ENCODE results near the gene SOWAHB.
"Not testable (repeated sequence)": the region's sequence is repeated elsewhere in the genome, so short reads cannot be mapped to it uniquely, and the experiment has no call there.

The SOWAHB gene

GRCh38 chr4:76892001-76892400 lies 5.9 kb downstream of the SOWAHB start:
- no peaks in the 10 kb centered on the region for H3K9me3 ChIP-seq (ENCODE audit: low read length)
- peaks cover 21% of the 10 kb centered on the region in 2 donors for H3K27me3 ChIP-seq (ENCODE audit: control insufficient read depth in 1 of 2, insufficient read depth in 2 of 2, low read length in 2 of 2)
- H3K4me3 ChIP-seq (ENCODE audit: low read depth in 1 of 2, low read length in 2 of 2), result no peak overlapping the region
- no peak overlapping the region for H3K27ac ChIP-seq (ENCODE audit: low read depth, low read length)
- H3K36me3 ChIP-seq (ENCODE audit: insufficient read depth, low read length), result no peaks in the 10 kb centered on the region
- no peaks in the 10 kb centered on the region for H3K4me1 ChIP-seq (ENCODE audit: insufficient read depth, low read length)
- no peak overlapping the region for H3K9ac ChIP-seq (ENCODE audit: low read length)

DNA sequence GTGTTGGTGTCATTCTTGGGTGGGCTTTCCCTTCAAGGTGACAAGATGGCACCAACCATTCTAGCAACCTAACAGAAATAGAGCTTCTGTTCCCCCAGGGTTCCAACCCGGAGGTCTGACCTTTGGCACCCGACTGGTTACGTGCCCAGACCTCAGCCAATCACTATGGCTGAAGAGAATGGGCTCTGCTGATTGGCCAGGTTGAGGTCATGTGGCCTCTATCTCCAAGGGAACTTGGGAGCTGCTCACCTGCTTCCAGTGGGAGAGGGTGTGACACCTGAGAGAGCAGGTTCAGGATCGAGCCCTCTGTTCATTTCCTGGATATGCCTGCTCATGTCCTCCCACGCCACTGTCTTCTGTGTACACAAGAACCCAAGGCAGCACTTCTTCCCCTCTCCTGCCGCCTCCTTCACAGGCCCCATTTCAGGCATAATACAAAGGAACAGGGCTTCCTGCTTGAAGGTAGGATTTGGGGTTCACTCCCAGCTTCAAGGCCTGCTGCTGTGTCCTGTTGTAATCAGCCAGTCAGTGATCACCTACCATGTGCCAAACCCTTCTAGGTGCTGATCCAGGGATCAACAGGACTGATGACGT lies 11.0 kb downstream of the SOWAHB start:
- Histone ChIP-seq H3K4me1 (ENCODE audit: insufficient read depth, low read length) (no peaks in the 10 kb centered on the region), H3K27ac (ENCODE audit: low read depth, low read length) (no peak overlapping the region), H3K27me3 (ENCODE audit: control insufficient read depth in 1 of 2, insufficient read depth in 2 of 2, low read length in 2 of 2) (no peaks in the 10 kb centered on the region), H3K9ac (ENCODE audit: low read length) (no peak overlapping the region), H3K9me3 (ENCODE audit: low read length) (no peaks in the 10 kb centered on the region), H3K4me3 (ENCODE audit: low read depth in 1 of 2, low read length in 2 of 2) (no peak overlapping the region), H3K36me3 (ENCODE audit: insufficient read depth, low read length) (no peaks in the 10 kb centered on the region)

GRCh38 chr4:76886214-76886613 lies 11.7 kb downstream of the SOWAHB start:
- Histone ChIP-seq H3K4me1 (ENCODE audit: insufficient read depth, low read length) (no peaks in the 10 kb centered on the region), H3K27me3 (ENCODE audit: control insufficient read depth in 1 of 2, insufficient read depth in 2 of 2, low read length in 2 of 2) (no peaks in the 10 kb centered on the region), H3K9me3 (ENCODE audit: low read length) (no peaks in the 10 kb centered on the region), H3K4me3 (ENCODE audit: low read depth in 1 of 2, low read length in 2 of 2) (no peak overlapping the region), H3K36me3 (ENCODE audit: insufficient read depth, low read length) (no peaks in the 10 kb centered on the region), H3K9ac (ENCODE audit: low read length) (no peak overlapping the region), H3K27ac (ENCODE audit: low read depth, low read length) (no peak overlapping the region)

DNA sequence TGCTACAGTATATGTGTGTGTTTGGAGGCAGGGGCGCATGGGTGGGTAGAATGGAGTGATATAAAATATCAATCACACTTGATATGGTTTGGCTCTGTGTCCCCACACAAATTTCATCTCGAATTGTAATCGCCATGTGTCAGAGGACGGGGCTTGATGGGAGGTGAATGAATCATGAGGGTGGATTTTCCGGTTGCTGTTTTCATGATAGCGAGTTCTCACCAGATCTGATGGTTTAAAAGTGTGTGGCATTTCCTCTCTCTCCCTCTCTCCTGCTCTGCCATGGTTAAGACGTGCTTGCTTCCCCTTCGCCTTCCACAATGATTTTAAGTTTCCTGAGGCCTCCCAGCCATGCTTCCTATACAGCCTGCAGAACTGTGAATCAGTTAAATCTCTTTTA lies 14.8 kb downstream of the SOWAHB start:
- no peaks in the 10 kb centered on the region for H3K9me3 ChIP-seq (ENCODE audit: low read length)
- no peak overlapping the region for H3K4me3 ChIP-seq (ENCODE audit: low read depth in 1 of 2, low read length in 2 of 2)
- no peaks in the 10 kb centered on the region for H3K4me1 ChIP-seq (ENCODE audit: insufficient read depth, low read length)
- H3K27me3 ChIP-seq (ENCODE audit: control insufficient read depth in 1 of 2, insufficient read depth in 2 of 2, low read length in 2 of 2), result no peaks in the 10 kb centered on the region
- no peaks in the 10 kb centered on the region for H3K36me3 ChIP-seq (ENCODE audit: insufficient read depth, low read length)
- no peak overlapping the region for H3K9ac ChIP-seq (ENCODE audit: low read length)
- H3K27ac ChIP-seq (ENCODE audit: low read depth, low read length), result no peak overlapping the region

- H3K27me3 ChIP-seq (ENCODE audit: control insufficient read depth in 1 of 2, insufficient read depth in 2 of 2, low read length in 2 of 2), result no peaks in the 10 kb centered on the region
- H3K9me3 ChIP-seq (ENCODE audit: low read length), result no peaks in the 10 kb centered on the region
- no peak overlapping the region for H3K27ac ChIP-seq (ENCODE audit: low read depth, low read length)
- no peak overlapping the region for H3K9ac ChIP-seq (ENCODE audit: low read length)
- H3K4me1 ChIP-seq (ENCODE audit: insufficient read depth, low read length), result no peaks in the 10 kb centered on the region
- no peaks in the 10 kb centered on the region for H3K36me3 ChIP-seq (ENCODE audit: insufficient read depth, low read length)
- no peak overlapping the region for H3K4me3 ChIP-seq (ENCODE audit: low read depth in 1 of 2, low read length in 2 of 2)
Measured at GRCh38 chr4:76882630-76883029, 15.3 kb downstream of the SOWAHB start.

DNA sequence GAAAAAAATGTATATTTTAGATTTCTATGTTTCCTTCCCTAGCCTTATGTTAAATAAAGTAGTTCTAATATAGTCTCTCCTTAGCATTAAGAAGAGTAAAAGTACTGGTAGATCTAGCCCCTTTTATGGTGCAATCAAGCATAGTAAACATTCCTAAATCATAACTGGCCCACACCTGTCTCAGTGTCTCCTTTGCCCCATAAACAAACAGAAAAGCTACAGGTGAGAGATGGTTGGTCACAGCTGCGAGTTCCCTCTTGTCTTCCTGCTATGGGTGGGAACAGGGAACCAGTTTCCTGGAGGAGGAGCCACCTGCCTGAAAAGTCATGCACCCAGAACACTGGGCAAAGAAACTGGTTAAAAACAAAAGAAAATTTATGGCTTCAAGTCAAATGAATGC lies 16.6 kb downstream of the SOWAHB start:
- Histone ChIP-seq H3K36me3 (ENCODE audit: insufficient read depth, low read length) (no peaks in the 10 kb centered on the region), H3K4me3 (ENCODE audit: low read depth in 1 of 2, low read length in 2 of 2) (no peak overlapping the region), H3K27ac (ENCODE audit: low read depth, low read length) (no peak overlapping the region), H3K27me3 (ENCODE audit: control insufficient read depth in 1 of 2, insufficient read depth in 2 of 2, low read length in 2 of 2) (no peaks in the 10 kb centered on the region), H3K9ac (ENCODE audit: low read length) (no peak overlapping the region), H3K4me1 (ENCODE audit: insufficient read depth, low read length) (no peaks in the 10 kb centered on the region), H3K9me3 (ENCODE audit: low read length) (no peaks in the 10 kb centered on the region)

DNA sequence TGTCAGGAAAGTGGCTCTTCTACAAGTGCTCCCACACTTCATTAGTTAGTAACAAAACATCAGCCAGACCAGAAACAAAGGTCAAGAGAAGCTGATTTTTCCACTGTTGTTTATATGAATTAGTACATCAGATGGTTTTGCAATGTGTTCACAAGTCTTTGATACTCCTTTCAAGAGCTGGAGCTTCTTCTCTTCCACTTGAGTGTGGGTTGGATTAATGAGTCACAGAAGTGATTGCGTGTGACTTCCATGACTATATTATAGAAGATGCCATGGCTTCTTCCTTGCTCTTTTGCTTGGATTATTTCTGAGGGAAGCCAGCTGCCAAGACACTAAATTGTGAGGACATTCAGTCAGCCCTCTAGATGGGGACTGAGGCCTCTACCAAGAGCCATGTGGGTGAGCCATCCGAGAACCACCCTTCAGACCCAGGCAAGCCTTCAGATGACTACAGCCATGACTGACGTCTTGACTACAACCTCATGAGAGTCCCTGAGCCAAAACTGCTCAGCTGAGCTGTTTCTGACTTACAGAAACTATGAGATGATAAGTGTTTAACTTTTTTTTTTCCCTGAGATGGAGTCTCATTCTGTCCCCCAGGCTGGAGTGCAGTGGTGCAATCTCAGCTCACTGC lies 18.1 kb downstream of the SOWAHB start:
- Histone ChIP-seq H3K9me3 (ENCODE audit: low read length) (no peaks in the 10 kb centered on the region), H3K4me3 (ENCODE audit: low read depth in 1 of 2, low read length in 2 of 2) (no peak overlapping the region), H3K27ac (ENCODE audit: low read depth, low read length) (no peak overlapping the region), H3K27me3 (ENCODE audit: control insufficient read depth in 1 of 2, insufficient read depth in 2 of 2, low read length in 2 of 2) (no peaks in the 10 kb centered on the region), H3K4me1 (ENCODE audit: insufficient read depth, low read length) (no peaks in the 10 kb centered on the region), H3K9ac (ENCODE audit: low read length) (no peak overlapping the region), H3K36me3 (ENCODE audit: insufficient read depth, low read length) (no peaks in the 10 kb centered on the region)

DNA sequence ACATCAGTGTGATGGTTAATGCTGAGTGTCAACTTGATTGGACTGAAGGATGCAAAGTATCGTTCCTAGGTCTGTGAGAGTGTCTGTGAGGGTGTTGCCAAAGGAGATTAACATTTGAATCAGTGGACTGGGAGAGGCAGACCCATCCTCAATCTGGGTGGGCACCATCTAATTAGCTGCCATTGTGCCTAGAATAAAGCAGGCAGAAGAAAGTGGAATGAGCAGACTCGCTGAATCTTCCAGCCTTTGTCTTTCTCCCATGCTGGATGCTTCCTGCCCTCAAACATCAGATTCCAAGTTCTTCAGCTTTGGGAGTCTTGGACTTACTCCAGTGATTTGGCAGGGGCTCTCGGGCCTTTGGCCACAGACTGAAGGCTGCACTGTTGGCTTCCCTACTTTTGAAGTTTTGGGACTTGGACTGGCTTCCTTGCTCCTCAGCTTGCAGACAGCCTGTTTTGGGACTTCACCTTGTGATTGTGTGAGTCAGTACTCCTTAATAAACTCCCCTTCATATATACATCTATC lies 19.2 kb downstream of the SOWAHB start:
- H3K27ac ChIP-seq (ENCODE audit: low read depth, low read length); H3K36me3 ChIP-seq (ENCODE audit: insufficient read depth, low read length); H3K9ac ChIP-seq (ENCODE audit: low read length); H3K9me3 ChIP-seq (ENCODE audit: low read length); H3K27me3 ChIP-seq (ENCODE audit: control insufficient read depth in 1 of 2, insufficient read depth in 2 of 2, low read length in 2 of 2); H3K4me1 ChIP-seq (ENCODE audit: insufficient read depth, low read length); H3K4me3 ChIP-seq (ENCODE audit: low read depth in 1 of 2, low read length in 2 of 2): not testable (repeated sequence)

- Histone ChIP-seq H3K36me3 (ENCODE audit: insufficient read depth, low read length) (no peaks in the 10 kb centered on the region), H3K27me3 (ENCODE audit: control insufficient read depth in 1 of 2, insufficient read depth in 2 of 2, low read length in 2 of 2) (no peaks in the 10 kb centered on the region), H3K9me3 (ENCODE audit: low read length) (no peaks in the 10 kb centered on the region), H3K4me1 (ENCODE audit: insufficient read depth, low read length) (no peaks in the 10 kb centered on the region), H3K4me3 (ENCODE audit: low read depth in 1 of 2, low read length in 2 of 2) (no peak overlapping the region), H3K27ac (ENCODE audit: low read depth, low read length) (no peak overlapping the region), H3K9ac (ENCODE audit: low read length) (no peak overlapping the region)
Measured at GRCh38 chr4:76874176-76874575, 23.8 kb downstream of the SOWAHB start.

- Histone ChIP-seq H3K4me3 (ENCODE audit: low read depth in 1 of 2, low read length in 2 of 2) (no peak overlapping the region), H3K27me3 (ENCODE audit: control insufficient read depth in 1 of 2, insufficient read depth in 2 of 2, low read length in 2 of 2) (no peaks in the 10 kb centered on the region)
Measured at GRCh38 chr4:76873495-76873894, 24.4 kb downstream of the SOWAHB start.

DNA sequence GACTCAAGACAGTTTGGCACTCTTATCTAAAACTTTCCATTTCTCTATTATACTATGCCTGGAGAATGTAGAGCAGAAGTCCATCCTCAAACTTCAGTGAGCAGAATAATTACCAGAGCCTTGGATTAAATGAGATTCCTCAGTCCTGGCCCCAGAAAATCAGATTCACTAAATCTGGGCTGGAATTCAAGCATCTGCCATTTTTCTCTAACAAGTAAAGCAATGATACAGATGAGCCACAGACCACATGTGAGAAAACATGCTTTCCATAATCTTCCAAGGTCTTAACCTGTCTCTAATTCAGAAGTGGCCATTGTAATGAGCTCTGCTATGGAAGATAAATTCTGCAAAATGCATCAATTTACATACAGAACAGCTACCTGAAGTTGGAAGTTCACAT lies 25.4 kb downstream of the SOWAHB start:
- H3K4me3 ChIP-seq (ENCODE audit: low read depth in 1 of 2, low read length in 2 of 2), result no peak overlapping the region
- no peaks in the 10 kb centered on the region for H3K9me3 ChIP-seq (ENCODE audit: low read length)
- H3K27me3 ChIP-seq (ENCODE audit: control insufficient read depth in 1 of 2, insufficient read depth in 2 of 2, low read length in 2 of 2), result no peaks in the 10 kb centered on the region
- no peak overlapping the region for H3K27ac ChIP-seq (ENCODE audit: low read depth, low read length)
- H3K9ac ChIP-seq (ENCODE audit: low read length), result no peak overlapping the region
- no peaks in the 10 kb centered on the region for H3K4me1 ChIP-seq (ENCODE audit: insufficient read depth, low read length)
- no peaks in the 10 kb centered on the region for H3K36me3 ChIP-seq (ENCODE audit: insufficient read depth, low read length)

More at GRCh38 chr4:76873495-76873894, 24.4 kb downstream of the SOWAHB start:
- no peaks in the 10 kb centered on the region for H3K9me3 ChIP-seq (ENCODE audit: low read length)
- no peaks in the 10 kb centered on the region for H3K4me1 ChIP-seq (ENCODE audit: insufficient read depth, low read length)
- H3K27ac ChIP-seq (ENCODE audit: low read depth, low read length), result no peak overlapping the region
- H3K36me3 ChIP-seq (ENCODE audit: insufficient read depth, low read length), result no peaks in the 10 kb centered on the region
- H3K9ac ChIP-seq (ENCODE audit: low read length), result no peak overlapping the region

- H3K9ac ChIP-seq (ENCODE audit: low read length); H3K36me3 ChIP-seq (ENCODE audit: insufficient read depth, low read length); H3K27ac ChIP-seq (ENCODE audit: low read depth, low read length); H3K4me3 ChIP-seq (ENCODE audit: low read depth in 1 of 2, low read length in 2 of 2); H3K9me3 ChIP-seq (ENCODE audit: low read length); H3K27me3 ChIP-seq (ENCODE audit: control insufficient read depth in 1 of 2, insufficient read depth in 2 of 2, low read length in 2 of 2); H3K4me1 ChIP-seq (ENCODE audit: insufficient read depth, low read length): not testable (repeated sequence)
Measured at GRCh38 chr4:76868780-76869179, 29.2 kb downstream of the SOWAHB start.
